Fibroblast of the aortic adventitia (primary cell): ENCODE data around the gene GRIK2. TPM values are rescaled to one million over a fixed set of nuclear protein-coding genes. Genes with fewer than 3 reads are reported as not detected.

Experiments used
- DNase-seq: peaks from one replicate; pipeline ENCODE4 v3.0.0-alpha.2; 2010; ENCODE audit warnings: low read depth
- H3K4me3 ChIP-seq: 2 replicates; pipeline ENCODE4 v1.5.1; 2011; ENCODE audit warnings: low read depth, mild to moderate bottlenecking, control low read depth, low read length, moderate library complexity
- total RNA-seq: library from RNA; depleted of rRNA; stranded (reverse); fragments of >200 nt; gene quantifications from 2 replicates; pipeline ENCODE4 v1.2.3, GENCODE V29; 2012; ENCODE audit warnings: low replicate concordance
- TF ChIP-seq, protein P1 (sequence below): IDR thresholded peaks from 2 replicates; pipeline ENCODE4 v1.5.1; 2011; ENCODE audit warnings: mild to moderate bottlenecking, low read length, control low read depth, inconsistent platforms; ENCODE audit not compliant: insufficient read depth

GRIK2 gene
- total RNA-seq, 1 donor: 8.9 TPM

DNA sequence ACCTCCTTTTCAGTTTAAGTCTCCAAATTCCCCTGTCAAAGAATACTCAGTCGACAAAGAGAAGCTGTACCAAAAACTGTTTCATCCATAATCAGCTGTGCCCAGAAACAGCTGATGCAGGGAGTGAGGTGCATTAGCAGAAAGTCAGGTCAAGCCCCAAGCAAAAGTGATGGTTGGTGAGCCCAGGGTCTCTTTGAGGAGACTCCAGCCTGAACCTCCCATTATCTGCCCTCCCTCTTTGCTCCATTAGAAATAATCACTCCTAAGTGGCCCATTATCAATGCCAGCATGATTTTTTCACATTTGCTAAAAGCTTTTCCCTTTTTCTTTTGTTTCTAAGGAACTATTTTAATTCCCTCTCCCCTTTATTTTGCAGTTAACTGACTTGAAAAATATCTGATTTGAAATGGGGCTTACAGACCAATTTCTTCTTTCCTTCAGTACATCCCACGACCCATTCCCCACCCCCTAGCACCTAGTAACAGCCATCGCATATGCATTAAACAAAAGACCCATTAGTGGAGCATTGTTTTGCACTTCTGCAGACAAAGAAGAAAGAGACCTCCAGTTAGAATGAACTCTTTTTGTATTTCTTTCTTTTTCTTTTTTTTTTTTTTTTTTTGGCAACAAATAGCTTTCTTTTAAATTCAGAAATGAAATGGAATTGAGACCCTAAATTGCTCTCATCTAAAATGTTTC lies 257.0 kb downstream of the GRIK2 start:
- DNase-seq: no peak
- H3K4me3 ChIP-seq: no peak overlapping the region
- TF ChIP-seq, protein P1, sequence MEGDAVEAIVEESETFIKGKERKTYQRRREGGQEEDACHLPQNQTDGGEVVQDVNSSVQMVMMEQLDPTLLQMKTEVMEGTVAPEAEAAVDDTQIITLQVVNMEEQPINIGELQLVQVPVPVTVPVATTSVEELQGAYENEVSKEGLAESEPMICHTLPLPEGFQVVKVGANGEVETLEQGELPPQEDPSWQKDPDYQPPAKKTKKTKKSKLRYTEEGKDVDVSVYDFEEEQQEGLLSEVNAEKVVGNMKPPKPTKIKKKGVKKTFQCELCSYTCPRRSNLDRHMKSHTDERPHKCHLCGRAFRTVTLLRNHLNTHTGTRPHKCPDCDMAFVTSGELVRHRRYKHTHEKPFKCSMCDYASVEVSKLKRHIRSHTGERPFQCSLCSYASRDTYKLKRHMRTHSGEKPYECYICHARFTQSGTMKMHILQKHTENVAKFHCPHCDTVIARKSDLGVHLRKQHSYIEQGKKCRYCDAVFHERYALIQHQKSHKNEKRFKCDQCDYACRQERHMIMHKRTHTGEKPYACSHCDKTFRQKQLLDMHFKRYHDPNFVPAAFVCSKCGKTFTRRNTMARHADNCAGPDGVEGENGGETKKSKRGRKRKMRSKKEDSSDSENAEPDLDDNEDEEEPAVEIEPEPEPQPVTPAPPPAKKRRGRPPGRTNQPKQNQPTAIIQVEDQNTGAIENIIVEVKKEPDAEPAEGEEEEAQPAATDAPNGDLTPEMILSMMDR: no peak

DNA sequence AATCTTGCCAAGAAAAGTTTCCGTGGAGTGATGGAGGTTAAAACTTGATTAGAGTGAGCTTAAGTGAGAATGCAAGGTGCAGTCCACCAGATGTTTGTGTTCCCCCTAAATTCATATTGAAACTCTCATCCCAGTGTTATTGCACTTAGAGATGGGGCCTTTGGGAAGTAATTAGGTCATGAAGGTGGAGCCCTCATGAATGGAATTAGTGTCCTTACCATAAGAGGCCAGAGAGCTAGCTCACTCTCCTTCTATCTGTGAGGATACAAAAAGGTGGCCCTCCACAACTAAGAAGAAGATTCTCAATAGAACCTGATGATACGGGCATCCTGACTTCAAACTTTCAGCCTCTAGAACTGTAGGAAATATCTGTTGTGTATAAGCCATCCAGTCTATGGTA lies 258.6 kb downstream of the GRIK2 start:
- TF ChIP-seq, protein P1: no peak
- DNase-seq: no peak
- no peak overlapping the region for H3K4me3 ChIP-seq

DNA sequence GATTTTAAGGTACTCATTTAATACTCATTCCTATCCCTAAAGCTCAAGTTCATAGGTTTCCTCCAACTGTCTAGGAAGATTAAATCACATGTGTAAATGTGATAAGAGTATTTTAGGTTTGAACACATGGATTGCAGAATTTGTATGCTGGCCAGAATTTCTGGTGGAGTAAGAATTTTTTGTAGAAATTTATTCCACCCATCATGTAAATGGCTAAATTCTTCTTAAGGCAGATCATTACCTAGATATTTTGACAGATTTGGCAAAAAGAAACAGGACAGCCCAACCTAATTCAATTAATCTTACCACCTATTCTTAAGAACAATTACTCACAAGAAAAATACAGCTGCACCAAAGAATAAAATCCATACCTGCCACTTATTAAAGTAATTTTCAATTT lies 261.6 kb downstream of the GRIK2 start:
- H3K4me3 ChIP-seq: no peak overlapping the region
- TF ChIP-seq, protein P1: no peak
- DNase-seq: peak; percentile 9

DNA sequence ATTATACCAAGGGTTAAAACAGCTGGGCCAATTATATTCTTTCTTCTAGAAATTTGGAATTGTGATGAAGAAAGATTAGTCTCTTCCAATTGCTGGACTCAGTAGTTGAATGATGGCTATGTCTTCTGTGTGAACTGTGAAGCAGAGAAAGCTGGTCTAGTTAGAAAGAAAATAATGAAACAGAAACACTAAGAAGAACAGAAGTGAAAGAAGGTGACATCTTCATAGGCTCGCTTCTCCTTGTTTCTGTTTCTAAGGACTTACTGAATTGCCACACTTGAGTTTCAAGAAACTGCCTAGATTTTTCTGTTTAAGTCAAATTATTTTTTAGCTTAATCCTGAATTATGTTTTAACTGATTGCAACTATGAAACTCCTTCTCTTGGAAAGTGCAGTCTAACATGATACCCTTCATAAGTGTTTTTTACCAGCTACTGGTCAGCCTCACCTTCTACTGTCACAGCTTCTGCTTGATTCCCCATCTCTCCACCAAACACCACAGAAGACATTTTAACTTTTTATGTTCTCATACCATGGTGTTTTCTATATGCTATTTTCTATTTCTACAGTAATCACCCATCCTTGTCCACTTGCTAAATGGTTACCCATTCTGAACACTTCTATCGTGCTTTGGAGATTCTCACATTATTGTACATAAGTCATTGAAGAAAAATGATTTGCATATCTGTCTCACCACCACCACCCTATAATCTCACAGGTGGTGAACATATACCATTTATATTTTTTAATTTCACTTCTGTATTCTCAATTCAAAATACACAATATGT lies 268.8 kb downstream of the GRIK2 start:
- TF ChIP-seq, protein P1: no peak
- DNase-seq: no peak
- H3K4me3 ChIP-seq: no peak overlapping the region

DNA sequence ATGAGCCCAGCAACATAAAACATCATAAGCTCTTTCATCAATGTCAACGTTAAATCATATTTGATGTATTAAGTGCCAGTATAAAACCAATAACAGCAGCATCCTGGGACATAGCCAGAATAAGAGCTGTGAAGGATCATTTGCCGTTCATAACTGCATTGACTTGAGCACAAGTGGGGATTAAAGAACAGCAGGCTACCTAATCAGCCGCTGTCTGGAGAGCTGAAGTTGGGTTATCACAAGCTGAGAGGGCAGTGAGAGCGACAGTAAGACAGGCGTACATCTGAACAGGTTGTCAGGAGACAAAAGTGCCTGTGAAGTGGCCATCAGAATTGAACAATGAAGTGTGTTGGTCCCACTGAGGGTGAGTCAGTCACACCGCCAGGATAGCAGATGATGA lies 269.6 kb downstream of the GRIK2 start:
- TF ChIP-seq, protein P1: no peak
- DNase-seq: no peak
- H3K4me3 ChIP-seq: no peak overlapping the region

DNA sequence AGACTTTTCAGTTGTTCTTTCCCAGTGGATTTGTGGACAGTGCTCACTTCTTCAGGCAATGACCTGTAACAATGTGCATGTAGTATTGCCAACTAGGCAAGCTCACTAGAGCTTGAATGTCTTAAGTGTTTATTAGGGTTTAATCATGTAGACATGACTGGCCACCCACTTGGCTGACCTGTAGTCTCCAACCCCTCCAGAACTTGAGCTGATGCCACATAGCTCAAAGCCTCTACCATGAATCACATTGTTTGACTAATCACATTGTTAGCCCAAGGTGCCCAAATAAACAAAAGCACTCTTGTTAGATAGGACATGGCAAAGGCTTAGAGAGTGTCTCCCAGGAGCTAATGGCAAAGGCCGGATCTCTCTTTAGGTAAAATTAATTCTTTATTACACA lies 272.7 kb downstream of the GRIK2 start:
- DNase-seq: peak; percentile 89
- H3K4me3 ChIP-seq: no peak overlapping the region
- TF ChIP-seq, protein P1: no peak
